ENCODE results near the gene HSPA12B.
A peak's percentile ranks its signal among the peaks of the same experiment; 100 is the strongest.

HSPA12B gene

GRCh38 chr20:3796477-3797225 lies 64.2 kb downstream of the HSPA12B start:
- TF ChIP-seq, protein P1, sequence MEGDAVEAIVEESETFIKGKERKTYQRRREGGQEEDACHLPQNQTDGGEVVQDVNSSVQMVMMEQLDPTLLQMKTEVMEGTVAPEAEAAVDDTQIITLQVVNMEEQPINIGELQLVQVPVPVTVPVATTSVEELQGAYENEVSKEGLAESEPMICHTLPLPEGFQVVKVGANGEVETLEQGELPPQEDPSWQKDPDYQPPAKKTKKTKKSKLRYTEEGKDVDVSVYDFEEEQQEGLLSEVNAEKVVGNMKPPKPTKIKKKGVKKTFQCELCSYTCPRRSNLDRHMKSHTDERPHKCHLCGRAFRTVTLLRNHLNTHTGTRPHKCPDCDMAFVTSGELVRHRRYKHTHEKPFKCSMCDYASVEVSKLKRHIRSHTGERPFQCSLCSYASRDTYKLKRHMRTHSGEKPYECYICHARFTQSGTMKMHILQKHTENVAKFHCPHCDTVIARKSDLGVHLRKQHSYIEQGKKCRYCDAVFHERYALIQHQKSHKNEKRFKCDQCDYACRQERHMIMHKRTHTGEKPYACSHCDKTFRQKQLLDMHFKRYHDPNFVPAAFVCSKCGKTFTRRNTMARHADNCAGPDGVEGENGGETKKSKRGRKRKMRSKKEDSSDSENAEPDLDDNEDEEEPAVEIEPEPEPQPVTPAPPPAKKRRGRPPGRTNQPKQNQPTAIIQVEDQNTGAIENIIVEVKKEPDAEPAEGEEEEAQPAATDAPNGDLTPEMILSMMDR (IDR thresholded peaks at IDR 0.05; ENCODE audit: low read length, missing control alignments): no peak
- DNase-seq (ENCODE audit: low read depth): no peak

GRCh38 chr20:3797226-3797545 lies 64.7 kb downstream of the HSPA12B start:
- DNase-seq (ENCODE audit: low read depth): no peak
- TF ChIP-seq, protein P1 (IDR thresholded peaks at IDR 0.05; ENCODE audit: low read length, missing control alignments): no peak
- peak overlapping the region; percentile 93 for H3K4me3 ChIP-seq (replicated peaks; ENCODE audit: low read depth, low read length)

More at GRCh38 chr20:3796477-3797225, 64.2 kb downstream of the HSPA12B start:
- peak overlapping the region; percentile 93 for H3K4me3 ChIP-seq (replicated peaks; ENCODE audit: low read depth, low read length)

DNA sequence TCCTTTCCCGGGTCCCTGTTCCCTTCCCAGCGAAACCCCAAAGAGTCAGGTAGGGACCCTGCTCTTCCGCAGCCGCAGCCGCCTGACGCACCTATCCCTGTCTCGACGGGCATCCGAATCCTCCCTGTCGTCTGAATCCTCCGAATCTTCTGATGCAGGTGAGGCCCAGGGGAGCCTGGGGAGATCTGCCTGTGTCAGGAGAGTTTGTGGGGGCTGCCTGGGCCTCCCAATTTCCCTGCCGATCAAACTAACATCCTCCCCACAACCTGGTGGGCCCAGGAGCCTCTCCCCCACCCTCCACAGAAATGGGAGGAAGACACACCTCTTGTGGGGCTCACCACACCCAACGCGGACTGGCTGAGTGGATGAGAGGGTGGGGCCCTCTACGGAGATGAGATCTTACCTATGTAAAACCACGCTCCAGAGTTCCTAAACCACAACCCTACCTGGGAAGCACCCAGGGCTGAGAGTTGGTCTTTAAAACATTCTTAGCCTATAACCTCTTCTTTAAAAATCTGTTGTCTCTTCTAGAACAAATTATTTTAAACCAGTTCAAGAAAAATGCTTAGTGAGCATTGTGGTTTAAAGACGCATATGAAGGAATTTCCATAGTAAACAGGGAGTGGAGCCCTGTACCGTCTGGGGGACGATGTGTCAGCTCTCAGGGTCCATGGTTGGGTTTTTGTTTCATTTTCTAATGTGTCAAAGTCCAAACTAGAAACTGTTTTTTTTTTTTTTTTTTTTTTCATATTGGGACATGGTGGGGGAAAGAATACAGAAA lies 65.3 kb downstream of the HSPA12B start:
- TF ChIP-seq, protein P1 (IDR thresholded peaks at IDR 0.05; ENCODE audit: low read length, missing control alignments): no peak
- peak overlapping the region; percentile 93 for H3K4me3 ChIP-seq (replicated peaks; ENCODE audit: low read depth, low read length)
- no peak for DNase-seq (ENCODE audit: low read depth)

- peak overlapping the region; percentile 93 for H3K4me3 ChIP-seq (replicated peaks; ENCODE audit: low read depth, low read length)
- DNase-seq (ENCODE audit: low read depth): no peak
- TF ChIP-seq, protein P1 (IDR thresholded peaks at IDR 0.05; ENCODE audit: low read length, missing control alignments): no peak
These were observed 65.9 kb downstream of the HSPA12B start for GRCh38 chr20:3798373-3798768.

DNA sequence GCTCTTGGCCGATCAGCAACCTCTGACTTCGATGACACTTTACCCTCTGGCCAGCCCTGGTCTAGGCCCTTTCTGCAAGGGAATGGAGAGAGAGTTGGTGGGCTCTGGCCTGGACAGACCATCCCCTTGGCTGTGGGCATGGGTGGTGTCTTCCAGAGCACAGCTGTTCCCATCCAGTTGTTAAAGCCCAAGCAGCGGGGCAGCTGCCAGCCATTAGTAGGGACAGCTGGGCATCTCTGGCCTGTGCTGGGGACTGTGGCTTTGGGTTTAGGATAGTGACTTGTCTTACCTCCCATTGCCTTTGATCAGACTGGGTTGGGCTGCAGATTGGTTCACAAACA lies 66.4 kb downstream of the HSPA12B start:
- DNase-seq (ENCODE audit: low read depth): no peak
- H3K4me3 ChIP-seq (replicated peaks; ENCODE audit: low read depth, low read length): peak overlapping the region; percentile 93
- TF ChIP-seq, protein P1 (IDR thresholded peaks at IDR 0.05; ENCODE audit: low read length, missing control alignments): no peak

DNA sequence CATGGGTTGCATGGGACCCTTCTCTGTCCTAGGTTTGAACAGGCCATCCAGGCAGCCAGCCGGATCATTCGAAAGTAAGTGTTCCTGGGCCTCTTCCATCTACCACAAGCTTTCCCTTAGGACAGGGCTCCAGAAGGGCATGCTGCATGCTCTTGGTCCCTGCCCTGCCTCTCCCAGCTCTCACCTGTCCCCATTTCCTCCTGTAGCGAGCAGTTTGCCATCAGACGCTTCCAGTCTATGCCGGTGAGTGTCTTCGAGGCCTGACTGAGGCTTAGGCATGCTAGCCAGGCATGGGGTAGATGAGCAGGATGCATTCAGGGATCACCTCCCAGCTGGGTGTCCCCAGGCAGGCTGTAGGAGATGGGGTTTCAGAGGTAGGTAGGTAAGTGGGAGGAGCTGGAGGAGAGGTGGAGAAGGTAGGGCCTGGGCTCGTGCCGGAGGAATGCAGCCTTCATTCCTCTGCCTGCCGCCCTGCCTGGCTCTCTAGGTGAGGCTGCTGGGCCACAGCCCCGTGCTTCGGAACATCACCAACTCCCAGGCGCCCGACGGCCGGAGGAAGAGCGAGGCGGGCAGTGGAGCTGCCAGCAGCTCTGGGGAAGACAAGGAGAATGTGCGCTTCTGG lies 67.9 kb downstream of the HSPA12B start:
- DNase-seq (ENCODE audit: low read depth): no peak
- TF ChIP-seq, protein P1 (IDR thresholded peaks at IDR 0.05; ENCODE audit: low read length, missing control alignments): no peak
- no peak overlapping the region for H3K4me3 ChIP-seq (replicated peaks; ENCODE audit: low read depth, low read length)
